Activated CD8-positive, alpha-beta memory T cell treated with anti-CD3 and anti-CD28 coated beads, Interleukin-2, amount 50 U/mL, for 24 hours (primary cell): ENCODE measurements around the gene ILK.

Experiments used
- DNase-seq: peaks from one replicate; pipeline ENCODE4 v3.0.0-alpha.2; 2020; ENCODE audit errors: extremely low read depth

The ILK gene

DNA sequence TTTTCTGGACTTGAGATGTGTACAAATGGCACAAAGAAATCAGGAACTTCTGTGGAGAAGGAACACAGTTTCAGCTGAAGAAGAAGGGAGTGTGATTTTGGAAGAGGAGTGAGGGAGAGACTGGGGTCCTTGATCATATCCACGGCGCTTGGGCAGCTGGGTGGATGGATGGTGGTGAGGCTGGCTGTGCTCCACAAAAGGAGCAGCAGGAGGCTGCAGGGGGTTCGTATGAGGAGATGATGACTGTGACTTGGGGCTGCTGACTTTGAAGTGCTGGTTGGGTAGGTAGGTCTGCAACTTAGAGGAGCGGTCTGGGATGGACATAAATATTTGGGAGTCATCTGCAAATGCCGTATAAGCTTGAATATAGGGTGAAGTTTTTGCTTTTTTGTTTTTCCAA, 53.4 kb downstream of the ILK start:
- DNase-seq, result no peak

DNA sequence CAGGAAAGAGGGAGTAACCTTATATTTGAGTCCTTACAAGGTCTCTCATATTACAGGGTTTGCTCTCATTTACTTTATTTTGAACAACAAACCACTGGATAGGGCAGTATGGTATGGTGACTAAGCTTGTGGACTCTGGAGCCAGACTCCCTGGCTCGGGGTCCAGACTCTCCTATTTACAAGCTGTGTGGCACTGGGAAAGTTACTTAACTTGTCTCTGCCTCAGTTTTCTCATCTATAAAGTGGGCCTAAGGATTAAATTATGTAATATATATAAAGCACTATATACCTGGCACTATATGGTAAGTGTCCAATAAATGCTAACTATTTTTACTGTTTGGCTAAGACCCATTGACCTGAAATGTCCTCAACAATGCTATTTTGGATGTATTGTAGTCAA, 53.8 kb downstream of the ILK start:
- DNase-seq, result no peak

DNA sequence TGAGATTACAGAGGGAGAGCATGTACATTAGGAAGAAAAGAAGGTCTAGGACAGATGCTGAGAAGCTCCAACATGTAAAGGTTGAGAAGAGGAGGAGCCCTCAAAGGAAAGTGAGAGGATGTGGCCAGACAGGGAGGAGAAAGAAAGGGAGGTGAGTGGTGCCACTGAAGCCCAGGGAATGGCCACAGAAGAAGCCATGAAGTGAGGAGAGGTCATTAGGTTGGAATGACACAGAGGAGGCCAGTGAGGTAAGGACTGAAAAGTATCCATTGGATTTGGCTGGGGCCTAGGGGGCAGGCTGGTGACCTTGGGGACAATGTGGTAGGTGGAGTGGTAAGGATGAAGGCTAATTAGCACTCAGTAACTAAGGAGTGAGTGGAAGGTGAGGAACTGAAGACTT, 55.1 kb downstream of the ILK start:
- no peak for DNase-seq
